PC-9 (cell line): ENCODE results near the gene FOXB2. TPM values are rescaled to one million over a fixed set of nuclear protein-coding genes. Genes with fewer than 3 reads are reported as not detected.

Experiments used
- BruUV-seq: library from RNA; stranded (reverse); fragments of 400-500 nt; replicated peaks from 2 replicates; lab custom pipeline; 2021; lab: Mats Ljungman, UMichigan
- CTCF ChIA-PET: fragments of 300-600 bp; sonication (Branson Sonifier 250); formaldehyde crosslinking; loops from one replicate; lab custom pipeline; 2022; ENCODE audit warnings: antibody characterized with exemption; lab: Charles Lee
- POLR2A ChIA-PET: fragments of 300-600 bp; sonication (Branson Sonifier 250); formaldehyde crosslinking; loops from one replicate; lab custom pipeline; 2022; ENCODE audit warnings: antibody characterized with exemption; ENCODE audit not compliant: unreplicated experiment; lab: Charles Lee
- DNase-seq, 2 experiments: peaks; one replicate each; pipeline versions ENCODE4 v3.0.0 to v3.0.0-alpha.2; 2015 to 2022; ENCODE audit warnings: mixed read lengths in 1 of 2
- H2AFZ ChIP-seq: fragments of 200-600 bp; sonication (generic); 2 replicates; pipeline ENCODE4 v1.8.1; 2017; ENCODE audit warnings: antibody characterized with exemption
- H3F3A ChIP-seq: fragments of 200-600 bp; sonication (generic); 2 replicates; pipeline ENCODE4 v1.8.1; 2017; ENCODE audit warnings: antibody characterized with exemption, mild to moderate bottlenecking, low read depth; ENCODE audit not compliant: insufficient read depth
- H3K27ac ChIP-seq: fragments of 200-600 bp; sonication (generic); 2 replicates; pipeline ENCODE4 v1.6.1; 2016; ENCODE audit warnings: mixed run types
- H3K27me3 ChIP-seq: fragments of 200-600 bp; sonication (generic); 2 replicates; pipeline ENCODE4 v1.6.1; 2016; ENCODE audit warnings: low read depth, mixed run types; ENCODE audit not compliant: insufficient read depth
- H3K36me3 ChIP-seq: fragments of 200-600 bp; sonication (generic); 2 replicates; pipeline ENCODE4 v1.6.1; 2016; ENCODE audit warnings: low read depth, mixed run types
- H3K4me1 ChIP-seq: fragments of 200-600 bp; sonication (generic); replicated peaks from 2 replicates; pipeline ENCODE4 v1.6.1; 2016; ENCODE audit warnings: mixed run types; ENCODE audit not compliant: insufficient read depth
- H3K4me2 ChIP-seq: fragments of 200-600 bp; sonication (generic); 2 replicates; pipeline ENCODE4 v1.6.1; 2017; ENCODE audit warnings: mixed run types
- H3K4me3 ChIP-seq: fragments of 200-600 bp; sonication (generic); 2 replicates; pipeline ENCODE4 v1.6.1; 2016; ENCODE audit warnings: mixed run types
- H3K79me2 ChIP-seq: fragments of 200-600 bp; sonication (generic); 2 replicates; pipeline ENCODE4 v1.6.1; 2017; ENCODE audit warnings: low read depth, mixed run types
- H3K9me2 ChIP-seq: fragments of 200-600 bp; sonication (generic); 2 replicates; pipeline ENCODE4 v1.8.1; 2017; ENCODE audit warnings: mild to moderate bottlenecking; ENCODE audit not compliant: insufficient read depth
- H3K9me3 ChIP-seq: fragments of 200-600 bp; sonication (generic); 2 replicates; pipeline ENCODE4 v1.8.1; 2016; ENCODE audit warnings: low read depth; ENCODE audit not compliant: insufficient read depth
- H4K20me1 ChIP-seq: fragments of 200-600 bp; sonication (generic); 2 replicates; pipeline ENCODE4 v1.8.1; 2017; ENCODE audit not compliant: insufficient read depth
- EZH2 ChIP-seq: fragments of 200-600 bp; sonication (generic); IDR thresholded peaks from 2 replicates; pipeline ENCODE4 v1.8.0; 2017; ENCODE audit warnings: antibody characterized with exemption, low read depth
- intact Hi-C: fragments of 100-400 bp; cut with micrococcal nuclease; formaldehyde crosslinking; loops from one replicate; pipeline ENCODE4 v1.10.0; 2022; ENCODE audit not compliant: unreplicated experiment
- total RNA-seq: library from RNA; stranded (reverse); gene quantifications from 2 replicates; pipeline ENCODE4 v1.2.3, GENCODE V29; 2021
- TF ChIP-seq, protein P1 (sequence below): fragments of 200-600 bp; sonication (generic); conservative IDR thresholded peaks from 2 replicates; pipeline ENCODE4 v1.6.1; 2017; ENCODE audit warnings: mixed run types, antibody characterized with exemption, mild to moderate bottlenecking, moderate library complexity

FOXB2 gene
- total RNA-seq, 1 experiment from 2014 or later, result not detected

DNA sequence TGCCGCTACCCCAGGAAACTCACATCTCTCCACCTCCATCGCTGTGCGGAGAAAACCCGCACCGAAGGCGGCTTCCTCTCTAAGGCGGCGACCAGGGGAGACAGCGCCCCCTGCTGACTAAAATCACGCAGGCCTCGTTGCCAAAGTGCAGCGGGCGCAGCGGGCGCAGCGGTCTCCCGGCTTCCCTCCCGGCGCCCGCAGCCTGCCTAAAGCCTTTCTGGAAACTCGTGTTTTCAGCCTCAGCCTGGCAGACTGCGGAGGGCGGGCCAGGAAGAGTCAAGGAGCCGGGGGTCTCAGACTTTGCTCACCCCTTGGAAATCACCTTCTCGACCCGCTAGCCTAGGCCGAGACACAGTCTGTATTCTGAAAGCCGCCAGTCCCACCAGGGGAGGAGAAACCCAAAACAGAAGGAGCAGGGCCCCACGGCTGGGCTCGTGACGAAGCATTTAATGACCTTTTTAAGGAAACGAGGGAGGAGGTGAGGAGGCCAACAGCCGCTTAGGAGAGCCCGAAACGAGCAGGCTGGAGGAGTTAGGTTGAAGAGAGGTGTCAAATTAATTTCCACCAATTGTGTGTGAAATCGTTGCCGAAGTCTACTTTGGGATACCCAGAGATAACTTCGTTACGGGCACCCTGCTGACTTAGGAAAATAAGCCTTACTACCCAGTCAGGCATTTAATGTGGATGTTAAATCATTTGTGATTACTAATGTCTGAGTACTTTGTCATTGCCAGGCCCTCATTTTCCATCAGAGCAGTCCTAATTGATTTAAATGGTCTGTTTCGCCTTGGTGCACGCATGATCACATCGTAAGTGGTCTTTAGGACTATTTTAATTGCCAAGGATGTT is 7.3 kb upstream of the FOXB2 start:
- Histone ChIP-seq H3K4me1 (no peaks in the 10 kb centered on the region), H3K79me2 (no peaks in the 10 kb centered on the region), H3K27me3 (peaks cover 25% of the 10 kb centered on the region), H2AFZ (no peak overlapping the region), H3K36me3 (no peaks in the 10 kb centered on the region), H3K27ac (no peak overlapping the region), H3K4me3 (no peak overlapping the region), H4K20me1 (no peaks in the 10 kb centered on the region), H3K4me2 (no peak overlapping the region), H3F3A (no peaks in the 10 kb centered on the region), H3K9me2 (no peaks in the 10 kb centered on the region), H3K9me3 (no peaks in the 10 kb centered on the region)
- TF ChIP-seq EZH2, result no peak
- TF ChIP-seq, protein P1, sequence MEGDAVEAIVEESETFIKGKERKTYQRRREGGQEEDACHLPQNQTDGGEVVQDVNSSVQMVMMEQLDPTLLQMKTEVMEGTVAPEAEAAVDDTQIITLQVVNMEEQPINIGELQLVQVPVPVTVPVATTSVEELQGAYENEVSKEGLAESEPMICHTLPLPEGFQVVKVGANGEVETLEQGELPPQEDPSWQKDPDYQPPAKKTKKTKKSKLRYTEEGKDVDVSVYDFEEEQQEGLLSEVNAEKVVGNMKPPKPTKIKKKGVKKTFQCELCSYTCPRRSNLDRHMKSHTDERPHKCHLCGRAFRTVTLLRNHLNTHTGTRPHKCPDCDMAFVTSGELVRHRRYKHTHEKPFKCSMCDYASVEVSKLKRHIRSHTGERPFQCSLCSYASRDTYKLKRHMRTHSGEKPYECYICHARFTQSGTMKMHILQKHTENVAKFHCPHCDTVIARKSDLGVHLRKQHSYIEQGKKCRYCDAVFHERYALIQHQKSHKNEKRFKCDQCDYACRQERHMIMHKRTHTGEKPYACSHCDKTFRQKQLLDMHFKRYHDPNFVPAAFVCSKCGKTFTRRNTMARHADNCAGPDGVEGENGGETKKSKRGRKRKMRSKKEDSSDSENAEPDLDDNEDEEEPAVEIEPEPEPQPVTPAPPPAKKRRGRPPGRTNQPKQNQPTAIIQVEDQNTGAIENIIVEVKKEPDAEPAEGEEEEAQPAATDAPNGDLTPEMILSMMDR, result peak; percentile 59; the same call in 1 of the 2 replicates
- ChIA-PET CTCF (no interaction called here), POLR2A (no interaction called here)
- intact Hi-C loops, result no loop called here
- no peak for DNase-seq
- BruUV-seq, result no TSS peak

DNA sequence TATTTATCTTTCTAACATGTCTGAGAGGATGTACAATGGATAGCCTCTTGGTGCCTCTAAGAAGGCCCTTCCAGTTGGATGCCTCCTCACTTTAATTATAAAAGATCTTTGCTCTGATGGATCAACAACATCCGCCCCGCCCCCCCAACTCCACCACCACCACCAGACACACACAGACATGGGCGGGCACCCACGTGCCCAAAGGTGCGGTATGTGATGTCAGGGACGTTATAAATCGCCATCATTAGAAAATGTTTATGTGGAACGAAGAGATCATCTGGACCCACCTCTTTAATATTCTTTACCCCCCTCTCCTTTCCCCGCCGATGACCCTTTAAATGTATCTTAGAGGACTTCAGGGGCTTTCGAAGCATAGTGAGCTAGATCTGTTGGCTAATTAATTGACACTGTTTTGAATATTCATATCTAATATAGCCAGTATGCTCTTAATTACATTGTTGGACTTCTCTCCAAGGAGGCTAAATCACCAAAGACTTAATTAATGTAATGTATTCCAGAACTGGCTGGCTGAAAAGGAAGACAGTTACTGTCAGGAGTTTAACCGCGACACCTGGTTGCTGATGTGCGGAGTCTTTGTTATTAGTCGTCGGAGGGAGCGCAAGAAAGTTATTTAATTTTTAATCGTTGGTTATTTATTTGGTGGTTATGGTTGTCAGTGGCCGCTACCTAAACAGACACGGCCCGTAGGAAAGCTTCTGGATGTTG is 6.1 kb upstream of the FOXB2 start:
- Histone ChIP-seq H3K4me2 (no peak overlapping the region), H2AFZ (no peak overlapping the region), H3K36me3 (no peaks in the 10 kb centered on the region), H3K4me1 (no peaks in the 10 kb centered on the region), H3K27me3 (peaks cover 19% of the 10 kb centered on the region), H3K9me2 (no peaks in the 10 kb centered on the region), H3K79me2 (no peaks in the 10 kb centered on the region), H3K9me3 (no peaks in the 10 kb centered on the region), H4K20me1 (no peaks in the 10 kb centered on the region), H3K4me3 (no peak overlapping the region), H3K27ac (no peak overlapping the region), H3F3A (no peaks in the 10 kb centered on the region)
- TF ChIP-seq, protein P1, result no peak
- TF ChIP-seq EZH2, result no peak
- intact Hi-C loops, result no loop called here
- ChIA-PET POLR2A (no interaction called here), CTCF (no interaction called here)
- DNase-seq, result no peak
- no TSS peak for BruUV-seq

DNA sequence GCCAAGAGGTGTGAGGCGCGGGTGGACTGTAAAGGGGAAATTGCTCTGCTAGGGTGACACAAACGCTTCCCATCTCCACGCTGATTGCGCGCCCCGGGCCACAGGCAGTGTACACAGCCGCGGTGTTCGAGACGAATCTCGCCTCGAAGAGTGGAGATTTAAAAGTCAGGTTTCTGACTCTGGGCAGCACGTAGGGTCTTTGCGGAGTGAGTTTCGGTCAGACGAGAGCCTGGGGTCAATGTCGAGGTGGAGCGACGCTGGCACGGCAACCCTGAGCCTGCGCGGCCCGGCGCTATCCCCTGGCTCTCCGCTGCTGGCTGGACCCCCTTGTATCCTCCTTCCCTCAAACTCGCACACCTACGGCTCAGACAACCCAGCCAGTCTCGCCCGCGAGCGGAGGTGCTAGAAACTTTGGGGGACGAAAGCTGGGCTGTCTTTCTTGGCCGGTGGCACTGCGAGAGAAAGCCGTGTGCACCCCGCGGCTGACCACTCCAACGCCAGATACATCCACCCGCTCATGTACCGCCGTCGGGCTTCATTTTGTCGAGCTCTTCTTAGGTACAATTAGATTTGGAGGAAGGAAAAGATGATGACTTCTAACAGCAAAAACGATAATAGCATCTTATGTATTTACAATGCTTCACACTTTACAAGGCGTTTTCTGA is 5.4 kb upstream of the FOXB2 start:
- H3F3A ChIP-seq, result no peaks in the 10 kb centered on the region
- no peaks in the 10 kb centered on the region for H3K4me1 ChIP-seq
- intact Hi-C loops, result no loop called here
- no peaks in the 10 kb centered on the region for H3K36me3 ChIP-seq
- H3K4me2 ChIP-seq, result no peak overlapping the region
- DNase-seq, result no peak
- POLR2A ChIA-PET, result interaction anchor here (0.9 kb wide), 1 partner anchor 112 kb away, joined by 7 read pairs; no protein-coding TSS in a partner anchor
- no TSS peak for BruUV-seq
- H3K9me2 ChIP-seq, result no peaks in the 10 kb centered on the region
- no peak overlapping the region for H2AFZ ChIP-seq
- no peaks in the 10 kb centered on the region for H3K9me3 ChIP-seq
- no peaks in the 10 kb centered on the region for H4K20me1 ChIP-seq
- H3K27me3 ChIP-seq, result peaks cover 15% of the 10 kb centered on the region
- H3K27ac ChIP-seq, result no peak overlapping the region
- H3K79me2 ChIP-seq, result no peaks in the 10 kb centered on the region
- no peak overlapping the region for H3K4me3 ChIP-seq
- CTCF ChIA-PET, result no interaction called here
- TF ChIP-seq, protein P1, result no peak
- TF ChIP-seq EZH2, result no peak
